ENCODE data around the gene NDUFS6.
"Not testable (repeated sequence)": the region's sequence is repeated elsewhere in the genome, so short reads cannot be mapped to it uniquely, and the experiment has no call there.

DNA sequence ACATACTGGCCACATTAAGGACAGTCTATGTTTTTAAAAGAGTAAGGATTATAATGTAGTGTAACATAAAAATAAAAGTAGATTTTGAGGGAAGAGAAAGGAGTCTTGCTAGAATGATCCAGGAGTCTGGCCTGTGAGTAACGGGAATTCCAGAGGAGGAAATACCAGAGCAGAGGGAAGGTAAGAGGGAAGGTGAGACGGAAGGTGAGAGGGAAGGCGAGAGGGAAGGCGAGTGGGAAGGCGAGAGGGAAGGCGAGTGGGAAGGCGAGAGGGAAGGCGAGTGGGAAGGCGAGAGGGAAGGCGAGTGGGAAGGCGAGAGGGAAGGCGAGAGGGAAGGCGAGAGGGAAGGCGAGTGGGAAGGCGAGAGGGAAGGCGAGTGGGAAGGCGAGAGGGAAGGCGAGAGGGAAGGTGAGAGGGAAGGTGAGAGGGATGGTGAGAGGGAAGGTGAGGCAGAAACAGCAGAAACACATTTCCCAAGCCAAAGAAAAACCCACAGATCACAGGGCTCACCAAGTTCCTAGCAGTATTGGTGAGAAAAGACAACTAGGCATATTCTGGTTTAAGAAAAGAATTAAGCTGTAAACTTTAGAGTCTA lies 15.4 kb downstream of the NDUFS6 start:
- TF ChIP-seq CTCF, POLR2A (IDR thresholded peaks at IDR 0.05): not testable (repeated sequence)

Measured in heart left ventricle (tissue), 13 donors.